Adrenal gland (tissue), 12 donors: ENCODE results near the gene RSPH3. TPM values are rescaled to one million over a fixed set of nuclear protein-coding genes. Genes with fewer than 3 reads are reported as not detected.

ENCODE experiments used
- DNase-seq, 7 donors: peaks; one replicate each; pipeline ENCODE4 v3.0.0-alpha.2; 2019 to 2020
- H3K27ac ChIP-seq, 5 donors: fragments of 200-600 bp; sonication (generic) in 4 of 5; 1 replicate in 3 of 5; 2 replicates in 2 of 5; pipeline versions ENCODE4 v1.5.1 to v1.8.0; 2016 to 2020; ENCODE audit warnings: mild to moderate bottlenecking in 1 of 5
- H3K27me3 ChIP-seq: fragments of 200-600 bp; 2 replicates; pipeline ENCODE4 v1.8.0; 2021
- H3K36me3 ChIP-seq, 2 donors: fragments of 200-600 bp; replicated peaks in 1 of 2; 1 replicate in 1 of 2; 2 replicates in 1 of 2; pipeline versions ENCODE4 v1.5.1 to v1.8.0; 2018 to 2022
- H3K4me1 ChIP-seq, 2 donors: fragments of 200-600 bp; replicated peaks in 1 of 2; 1 replicate in 1 of 2; 2 replicates in 1 of 2; pipeline versions ENCODE4 v1.5.1 to v1.8.0; 2018 to 2021
- H3K4me3 ChIP-seq, 4 donors: fragments of 200-600 bp; sonication (generic) in 3 of 4; one replicate each; pipeline ENCODE4 v1.5.1; 2016 to 2018
- H3K9me3 ChIP-seq, 3 donors: fragments of 200-600 bp; sonication (generic) in 1 of 3; replicated peaks in 1 of 3; 1 replicate in 2 of 3; 2 replicates in 1 of 3; pipeline versions ENCODE4 v1.5.1 to v1.8.0; 2016 to 2021
- CTCF ChIP-seq, 6 experiments: fragments of 450-650 bp in 4 of 6; fragments of 200-600 bp in 2 of 6; sonication (generic) in 1 of 6; IDR thresholded peaks; 1 replicate in 5 of 6; 2 replicates in 1 of 6; pipeline versions ENCODE4 v1.5.1 to v1.8.0; 2016 to 2021; ENCODE audit warnings: antibody characterized with exemption in 6 of 6, mild to moderate bottlenecking in 2 of 6, moderate library complexity in 1 of 6
- POLR2A ChIP-seq, 2 donors: fragments of 450-650 bp; IDR thresholded peaks; one replicate each; pipeline ENCODE4 v1.6.1; 2017; ENCODE audit warnings: antibody characterized with exemption in 2 of 2, mild to moderate bottlenecking in 2 of 2, moderate library complexity in 1 of 2
- WGBS, 4 donors: extraction: QIAGEN DNeasy Blood & Tissue Kit in 2 of 4; methylation state at CpG; one replicate each; pipeline versions ENCODE4 v1.1.5 to v1.1.7; 2013 to 2017; 5-methylcytosine and 5-hydroxymethylcytosine counted together
- intact Hi-C, 2 donors: fragments of 100-400 bp; cut with DNase I; formaldehyde crosslinking; loops; one replicate each; pipeline versions ENCODE4 v1.14.1 to v1.15.0; 2022 to 2023
- polyA plus RNA-seq, 3 donors: library from polyadenylated mRNA; stranded (reverse); fragments of 200-250 nt in 2 of 3; fragments of 350-450 nt in 1 of 3; fragmentation: Illumina TruSeq in 1 of 3; extraction: RNeasy Lipid Tissue Mini Kit (QIAGEN cat#74804) in 1 of 3; gene quantifications; one replicate each; pipeline ENCODE4 v1.2.3, GENCODE V29; 2013 to 2014
- total RNA-seq, 9 donors: library from RNA; depleted of rRNA in 4 of 9; stranded (reverse); fragments of >200 nt in 4 of 9; fragments of 120-200 nt in 1 of 9; fragmentation: NEBNext Ultra II Directional in 1 of 9; extraction: Animal tissue kit (Norgen Biotek cat#: 25700) in 1 of 9; gene quantifications; one replicate each; pipeline versions ENCODE4 v1.1.0 to v1.2.4, GENCODE V29; 2013 to 2023
- donor health status: healthy with polysubstance abuse.
- donor health status: Bipolar disorder and iron deficiency.
- donor health status: DM: yes; HTN: yes; CAD: no.
- donor health status: DM: no; HTN: no; CAD: no.
- donor health status: DM: no; HTN: no; CAD: no.
- donor health status: DM: yes; HTN: yes; CAD: no.

Gene RSPH3
- total and polyA plus RNA-seq, 12 donors = 3.4 to 20.5 (median 12.8) TPM

- Histone ChIP-seq H3K27ac (no peak overlapping the region), H3K4me1 (no peaks in the 10 kb centered on the region), H3K36me3 (no peaks in the 10 kb centered on the region), H3K27me3 (no peaks in the 10 kb centered on the region), H3K9me3 (no peaks in the 10 kb centered on the region), H3K4me3 (no peak overlapping the region)
- TF ChIP-seq POLR2A (IDR thresholded peaks at IDR 0.05) = no peak
- TF ChIP-seq CTCF (IDR thresholded peaks at IDR 0.05) = no peak
- 92 to 96% (median 94%) methylated on average over 8 of the region's 8 CpGs for WGBS, 4 donors
- intact Hi-C loops = no loop called here
- no peak for DNase-seq
Observed at GRCh38 chr6:158947284-158947683, 52.7 kb downstream of the RSPH3 start.

GRCh38 chr6:158943380-158944032 is 56.5 kb downstream of the RSPH3 start:
- no peak for DNase-seq
- Histone ChIP-seq H3K4me3 (no peak overlapping the region), H3K4me1 (no peaks in the 10 kb centered on the region), H3K36me3 (no peaks in the 10 kb centered on the region), H3K27ac (no peak overlapping the region), H3K27me3 (no peaks in the 10 kb centered on the region), H3K9me3 (no peaks in the 10 kb centered on the region)
- intact Hi-C loops = no loop called here
- TF ChIP-seq POLR2A (IDR thresholded peaks at IDR 0.05) (no peak), CTCF (IDR thresholded peaks at IDR 0.05) (no peak)
- WGBS, 4 donors = 95 to 97% (median 96%) methylated on average over 3 of the region's 3 CpGs

GRCh38 chr6:158942349-158942748 is 57.7 kb downstream of the RSPH3 start:
- no peak overlapping the region for H3K4me3 ChIP-seq

GRCh38 chr6:158941246-158941645 is 58.8 kb downstream of the RSPH3 start:
- H3K36me3 ChIP-seq = no peaks in the 10 kb centered on the region
- no peaks in the 10 kb centered on the region for H3K4me1 ChIP-seq
- DNase-seq = no peak
- H3K4me3 ChIP-seq = no peak overlapping the region
- H3K27ac ChIP-seq = no peak overlapping the region
- no peaks in the 10 kb centered on the region for H3K27me3 ChIP-seq
- intact Hi-C loops = no loop called here
- 65 to 96% (median 85%) methylated on average over 2 of the region's 2 CpGs for WGBS, 4 donors
- TF ChIP-seq CTCF (IDR thresholded peaks at IDR 0.05) (no peak), POLR2A (IDR thresholded peaks at IDR 0.05) (no peak)
- H3K9me3 ChIP-seq = no peaks in the 10 kb centered on the region

More at GRCh38 chr6:158942349-158942748, 57.7 kb downstream of the RSPH3 start:
- no peak for TF ChIP-seq POLR2A (IDR thresholded peaks at IDR 0.05)
- TF ChIP-seq CTCF (IDR thresholded peaks at IDR 0.05) = no peak
- no peak for DNase-seq
- no peak overlapping the region for H3K27ac ChIP-seq
- H3K27me3 ChIP-seq = no peaks in the 10 kb centered on the region
- intact Hi-C loops = no loop called here
- no peaks in the 10 kb centered on the region for H3K4me1 ChIP-seq
- H3K9me3 ChIP-seq = no peaks in the 10 kb centered on the region
- 96 to 100% (median 98%) methylated on average over 2 of the region's 2 CpGs for WGBS, 4 donors
- H3K36me3 ChIP-seq = no peaks in the 10 kb centered on the region
